Gastroesophageal sphincter (tissue), 3 donors: ENCODE results near the gene CPNE7.

Source experiments
- EP300 ChIP-seq: sonication (generic); formaldehyde crosslinking; IDR thresholded peaks from one replicate; pipeline ENCODE4 v1.6.1; 2017; ENCODE audit warnings: antibody characterized with exemption, mild to moderate bottlenecking
- POLR2A ChIP-seq, 2 donors: fragments of 450-650 bp; IDR thresholded peaks; one replicate each; pipeline ENCODE4 v1.6.1; 2017; ENCODE audit warnings: antibody characterized with exemption in 2 of 2, mild to moderate bottlenecking in 2 of 2, moderate library complexity in 1 of 2
- POLR2AphosphoS5 ChIP-seq: sonication (generic); formaldehyde crosslinking; IDR thresholded peaks from one replicate; pipeline ENCODE4 v1.6.1; 2017; ENCODE audit warnings: antibody characterized with exemption
- TF ChIP-seq, protein P1 (sequence below), 4 experiments: fragments of 200-600 bp in 2 of 4; fragments of 450-650 bp in 2 of 4; sonication (generic) in 1 of 4; IDR thresholded peaks; one replicate each; pipeline ENCODE4 v1.5.1; 2017 to 2019; ENCODE audit warnings: antibody characterized with exemption in 4 of 4, mild to moderate bottlenecking in 2 of 4, moderate library complexity in 2 of 4

DNA sequence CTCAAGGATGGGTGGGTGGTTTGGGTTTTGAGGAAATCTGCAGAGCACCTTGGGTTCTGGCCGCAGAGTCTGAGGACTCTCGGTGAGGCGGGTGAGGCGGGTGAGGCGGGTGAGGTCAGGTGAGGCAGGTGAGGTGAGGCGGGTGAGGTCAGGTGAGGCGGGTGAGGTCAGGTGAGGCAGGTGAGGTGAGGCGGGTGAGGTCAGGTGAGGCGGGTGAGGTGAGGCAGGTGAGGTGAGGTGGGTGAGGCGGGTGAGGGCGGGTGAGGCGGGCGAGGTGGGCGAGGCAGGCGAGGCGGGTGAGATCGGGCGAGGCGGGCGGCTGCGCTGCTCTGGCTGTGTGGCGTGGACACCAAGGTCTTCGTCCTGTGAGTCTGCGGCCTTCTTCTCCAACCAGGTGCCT, 39.2 kb upstream of the CPNE7 start:
- no peak for TF ChIP-seq POLR2AphosphoS5
- TF ChIP-seq POLR2A (IDR thresholded peaks at IDR 0.05): no peak
- TF ChIP-seq, protein P1, sequence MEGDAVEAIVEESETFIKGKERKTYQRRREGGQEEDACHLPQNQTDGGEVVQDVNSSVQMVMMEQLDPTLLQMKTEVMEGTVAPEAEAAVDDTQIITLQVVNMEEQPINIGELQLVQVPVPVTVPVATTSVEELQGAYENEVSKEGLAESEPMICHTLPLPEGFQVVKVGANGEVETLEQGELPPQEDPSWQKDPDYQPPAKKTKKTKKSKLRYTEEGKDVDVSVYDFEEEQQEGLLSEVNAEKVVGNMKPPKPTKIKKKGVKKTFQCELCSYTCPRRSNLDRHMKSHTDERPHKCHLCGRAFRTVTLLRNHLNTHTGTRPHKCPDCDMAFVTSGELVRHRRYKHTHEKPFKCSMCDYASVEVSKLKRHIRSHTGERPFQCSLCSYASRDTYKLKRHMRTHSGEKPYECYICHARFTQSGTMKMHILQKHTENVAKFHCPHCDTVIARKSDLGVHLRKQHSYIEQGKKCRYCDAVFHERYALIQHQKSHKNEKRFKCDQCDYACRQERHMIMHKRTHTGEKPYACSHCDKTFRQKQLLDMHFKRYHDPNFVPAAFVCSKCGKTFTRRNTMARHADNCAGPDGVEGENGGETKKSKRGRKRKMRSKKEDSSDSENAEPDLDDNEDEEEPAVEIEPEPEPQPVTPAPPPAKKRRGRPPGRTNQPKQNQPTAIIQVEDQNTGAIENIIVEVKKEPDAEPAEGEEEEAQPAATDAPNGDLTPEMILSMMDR (IDR thresholded peaks at IDR 0.05): no peak
- no peak for TF ChIP-seq EP300
